CD4-positive, alpha-beta T cell treated with Interferon gamma for 1 hour (primary cell): ENCODE results near the gene BST1.
A peak's percentile ranks its signal among the peaks of the same experiment; 100 is the strongest.
"Not testable (repeated sequence)": the region's sequence is repeated elsewhere in the genome, so short reads cannot be mapped to it uniquely, and the experiment has no call there.

Source experiments
- DNase-seq: peaks from one replicate; pipeline ENCODE4 v3.0.0-alpha.2; 2020

BST1 gene

DNA sequence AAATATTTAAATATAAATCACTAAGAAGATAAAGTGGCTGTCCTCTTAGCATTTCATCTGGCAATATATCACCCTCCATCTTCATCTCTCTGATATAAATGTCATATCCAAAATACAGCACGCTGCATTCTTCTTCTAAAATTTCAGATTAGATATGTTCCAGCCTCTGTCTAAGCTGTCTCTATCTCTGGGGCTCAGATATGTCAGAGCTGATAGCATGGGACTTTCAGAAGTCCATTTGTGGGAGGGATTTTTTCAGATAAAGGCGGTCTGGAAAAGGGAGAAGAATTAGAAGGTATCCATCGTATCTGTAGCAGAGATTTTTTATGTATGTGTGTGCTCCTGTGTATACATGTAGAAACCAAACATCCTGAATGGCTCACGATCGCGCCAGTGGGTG lies 50.2 kb downstream of the BST1 start:
- no peak for DNase-seq

DNA sequence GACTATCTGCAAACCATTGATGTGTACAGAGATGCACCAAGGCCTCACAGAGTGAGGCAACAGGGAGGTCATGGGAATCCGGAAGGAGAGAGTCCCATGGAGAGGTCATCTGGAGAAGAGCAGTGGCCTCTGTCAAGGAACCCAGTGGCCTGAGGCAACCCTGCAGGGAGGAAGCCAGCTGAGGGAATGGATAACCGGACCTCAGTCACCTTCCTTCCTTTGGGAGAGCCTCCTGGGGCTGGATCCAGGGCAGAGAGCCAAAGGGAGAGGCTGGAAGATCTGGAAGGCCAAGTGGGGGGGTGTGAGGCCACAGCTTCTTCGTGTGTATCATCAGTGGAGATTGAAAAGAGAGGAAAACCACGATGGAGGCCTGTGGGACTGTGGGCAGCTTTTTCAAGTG lies 50.9 kb downstream of the BST1 start:
- no peak for DNase-seq

DNA sequence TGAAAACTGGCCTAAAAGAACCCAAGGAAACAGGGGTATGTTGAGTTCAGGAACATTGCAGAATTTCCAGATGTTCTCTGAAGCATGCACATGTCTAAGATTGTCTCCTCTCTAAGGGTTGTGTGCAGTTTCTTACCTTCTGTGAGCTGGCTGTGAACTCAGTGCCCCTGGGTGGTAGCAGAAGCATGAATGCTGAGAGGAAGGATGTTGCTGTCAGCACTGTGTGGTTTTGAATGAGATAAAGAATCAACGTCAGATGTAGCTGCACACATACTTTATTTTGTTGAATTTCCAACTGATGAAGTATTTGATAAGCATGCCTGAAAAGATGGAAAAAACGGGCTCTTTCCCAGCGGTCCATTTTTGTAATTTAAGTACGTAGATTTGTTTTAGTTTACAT lies 51.5 kb downstream of the BST1 start:
- DNase-seq, result peak; percentile 43

DNA sequence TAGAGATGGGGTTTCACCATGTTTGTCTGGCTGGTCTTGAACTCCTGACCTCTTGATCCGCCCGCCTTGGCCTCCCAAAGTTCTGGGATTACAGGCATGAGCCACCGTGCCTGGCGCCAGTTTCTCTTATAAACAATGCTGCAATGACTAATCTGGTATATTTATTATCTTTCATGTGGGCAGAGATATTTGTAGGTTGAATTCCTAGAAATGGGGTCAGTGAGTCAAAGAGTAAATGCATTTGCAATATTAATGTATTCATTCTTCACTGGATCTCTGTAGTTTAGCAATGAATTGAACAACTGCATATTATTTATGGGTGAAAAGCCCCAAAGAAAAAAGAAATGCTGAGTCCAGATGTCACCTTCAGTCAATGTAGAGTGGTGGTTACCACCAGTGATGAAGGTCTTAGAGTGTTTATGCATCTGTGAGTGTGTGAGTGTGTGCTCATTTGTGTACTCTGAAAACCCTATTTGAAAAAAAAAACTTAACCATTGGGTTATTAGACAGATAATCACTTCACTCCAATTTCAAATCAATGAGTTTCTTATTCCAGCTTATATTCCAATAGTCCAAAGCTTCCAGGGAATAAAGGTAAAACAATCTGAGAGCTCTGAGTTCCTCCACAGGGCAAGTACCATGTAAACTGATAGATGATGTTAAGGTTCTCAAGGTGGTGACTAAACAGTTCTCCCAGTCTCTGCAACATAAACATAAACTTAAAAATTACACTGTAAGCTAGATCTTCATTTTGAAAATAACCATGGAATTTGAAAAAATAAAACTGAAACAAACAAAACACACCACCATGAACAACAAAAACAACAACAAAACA lies 52.7 kb downstream of the BST1 start:
- no peak for DNase-seq

DNA sequence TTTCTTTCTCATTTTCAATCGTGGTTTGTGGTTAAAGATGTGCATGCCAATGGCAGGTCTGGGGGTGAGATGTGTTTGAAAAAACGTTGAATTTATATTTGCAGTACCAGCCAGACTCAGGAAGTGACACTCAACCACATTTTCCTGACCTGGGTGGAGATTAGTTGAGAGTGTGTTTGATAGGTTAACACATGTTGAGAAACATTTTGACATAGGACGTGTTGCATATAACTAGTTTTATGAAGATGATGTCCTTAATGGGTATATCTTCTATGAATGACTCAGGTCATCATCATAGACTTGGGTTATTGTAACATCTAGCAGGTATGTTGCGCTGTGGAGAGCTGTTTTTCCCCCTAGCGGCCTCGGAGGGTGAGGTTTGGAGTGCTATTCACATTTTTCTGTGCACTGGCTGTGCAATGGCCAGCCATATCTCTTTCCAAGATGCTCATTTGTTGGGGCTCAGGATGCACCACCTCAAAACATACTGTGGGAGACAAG lies 53.5 kb downstream of the BST1 start:
- peak; percentile 64 for DNase-seq

DNA sequence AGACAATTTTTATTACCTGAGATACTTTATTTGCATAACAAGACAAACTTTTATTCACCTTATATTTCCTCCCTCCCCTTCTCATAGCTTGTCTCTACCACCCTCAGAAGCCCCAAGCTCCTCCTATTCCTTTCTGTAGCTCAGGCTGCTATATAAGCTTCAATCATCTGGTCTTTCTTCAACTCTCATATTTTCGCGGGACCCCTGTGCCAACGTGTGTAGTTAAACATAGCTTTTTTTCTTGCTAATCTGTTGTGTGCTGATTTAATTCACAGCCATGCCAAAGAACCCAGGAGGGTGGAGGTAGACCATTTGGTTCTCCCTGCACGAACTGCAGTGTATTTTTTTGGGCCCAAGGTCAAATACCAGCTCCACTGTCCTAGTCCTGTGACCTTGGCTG lies 54.2 kb downstream of the BST1 start:
- DNase-seq, result no peak

DNA sequence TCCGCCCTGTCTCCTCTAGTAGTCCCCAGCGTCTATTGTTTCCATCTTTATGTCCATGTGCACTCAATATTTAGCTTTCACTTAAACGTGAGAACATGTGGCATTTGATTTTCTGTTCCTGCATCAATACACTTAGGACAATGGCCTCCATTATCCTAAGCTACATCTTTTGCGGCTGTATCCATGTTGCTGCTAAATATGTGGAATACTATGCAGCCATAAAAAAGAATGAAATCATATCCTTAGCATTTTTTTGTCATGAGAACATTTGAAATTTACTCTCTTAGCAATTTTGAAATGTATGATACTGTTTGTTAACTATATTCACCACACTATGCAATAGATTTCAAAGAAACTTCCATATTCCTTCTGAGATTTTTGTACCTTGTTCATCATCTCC lies 55.4 kb downstream of the BST1 start:
- DNase-seq, result no peak

DNA sequence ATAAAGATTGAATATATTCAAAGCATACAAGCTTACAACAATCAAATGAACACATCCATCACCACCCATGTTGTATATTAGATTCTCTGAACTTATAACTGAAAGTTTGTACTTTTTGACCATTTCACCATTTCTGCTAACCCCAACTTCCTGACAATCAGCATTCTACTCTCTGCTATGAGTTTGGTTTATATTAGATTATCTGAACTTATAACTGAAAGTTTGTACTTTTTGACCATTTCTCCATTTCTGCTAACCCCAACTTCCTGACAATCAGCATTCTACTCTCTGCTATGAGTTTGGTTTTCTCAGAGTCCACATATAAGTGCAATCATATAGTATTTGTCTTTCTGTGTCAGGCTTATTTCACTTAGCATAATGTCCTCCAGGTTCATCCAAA lies 59.6 kb downstream of the BST1 start:
- DNase-seq, result not testable (repeated sequence)

DNA sequence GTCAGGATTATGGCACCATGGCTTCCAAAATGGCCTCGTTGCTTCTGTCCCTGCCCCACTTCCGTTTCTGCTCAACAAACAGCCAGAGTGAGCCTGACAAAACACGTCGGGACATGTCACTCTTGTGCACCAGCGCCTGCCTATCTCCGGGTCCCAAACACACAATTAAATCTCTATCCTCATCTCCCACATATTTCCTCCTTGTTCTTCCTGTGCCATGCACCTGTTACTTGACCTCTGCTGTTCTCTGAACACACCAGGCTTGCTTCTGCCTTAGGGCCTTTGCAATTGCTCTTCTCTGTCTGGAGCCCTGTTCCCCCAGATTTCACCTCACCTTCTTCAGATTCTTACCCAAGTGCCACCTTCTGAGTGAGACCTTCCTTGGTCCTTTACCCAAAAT lies 62.5 kb downstream of the BST1 start:
- DNase-seq, result no peak

DNA sequence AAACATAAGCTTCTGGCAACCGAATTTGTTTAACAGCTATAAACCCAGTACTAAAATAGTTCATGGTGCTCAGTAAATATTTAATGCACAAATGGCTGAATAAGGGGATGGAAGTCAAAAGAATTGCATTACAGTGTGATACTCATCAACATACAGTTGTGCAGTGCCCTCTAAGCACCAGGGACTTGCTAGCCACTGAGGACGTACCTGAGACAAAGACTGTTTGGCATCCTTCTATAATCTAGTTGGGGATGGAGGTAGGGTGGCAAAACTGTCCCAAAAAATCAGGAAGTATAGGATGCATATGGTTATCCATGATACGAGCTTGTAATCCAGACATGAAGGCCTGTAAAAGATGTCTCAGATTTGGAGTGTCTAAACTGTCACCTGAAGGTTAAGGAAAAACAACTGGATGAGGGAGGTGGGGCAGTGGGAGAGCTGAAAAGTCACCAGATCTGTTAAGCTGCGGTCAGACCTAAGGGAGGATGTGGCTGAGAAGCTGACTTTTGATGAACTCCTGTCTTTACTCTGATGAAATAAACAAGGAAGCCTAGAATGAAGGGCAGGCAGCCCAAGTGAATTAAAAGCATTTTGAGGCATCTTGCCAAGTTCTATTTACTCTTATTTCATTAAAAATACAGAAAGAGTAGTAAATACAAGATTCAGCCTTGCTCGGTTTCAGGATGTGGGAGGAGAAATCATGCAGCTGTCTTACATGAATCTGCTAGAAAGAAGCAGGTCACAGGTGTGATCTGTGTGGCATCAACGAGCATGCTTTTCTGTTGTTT lies 63.2 kb downstream of the BST1 start:
- no peak for DNase-seq

DNA sequence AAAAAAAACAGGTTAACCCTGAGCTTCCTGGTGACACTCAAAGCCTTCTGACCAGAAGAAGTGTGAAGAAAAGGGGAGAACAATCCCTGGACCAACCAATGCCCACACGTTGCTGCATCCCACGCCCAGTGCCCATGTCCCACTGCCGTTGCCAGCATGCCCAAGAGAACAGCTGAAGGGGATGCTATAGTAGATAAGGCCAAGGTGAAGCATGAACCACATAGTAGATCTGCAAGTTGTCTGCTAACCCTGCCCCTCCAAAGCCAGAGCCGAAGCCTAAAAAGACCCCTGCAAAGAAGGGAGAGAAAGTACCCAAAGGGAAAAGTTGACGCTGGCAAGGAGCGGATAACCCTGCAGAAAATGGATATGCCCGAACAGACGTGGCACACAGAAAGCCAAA lies 64.0 kb downstream of the BST1 start:
- no peak for DNase-seq

DNA sequence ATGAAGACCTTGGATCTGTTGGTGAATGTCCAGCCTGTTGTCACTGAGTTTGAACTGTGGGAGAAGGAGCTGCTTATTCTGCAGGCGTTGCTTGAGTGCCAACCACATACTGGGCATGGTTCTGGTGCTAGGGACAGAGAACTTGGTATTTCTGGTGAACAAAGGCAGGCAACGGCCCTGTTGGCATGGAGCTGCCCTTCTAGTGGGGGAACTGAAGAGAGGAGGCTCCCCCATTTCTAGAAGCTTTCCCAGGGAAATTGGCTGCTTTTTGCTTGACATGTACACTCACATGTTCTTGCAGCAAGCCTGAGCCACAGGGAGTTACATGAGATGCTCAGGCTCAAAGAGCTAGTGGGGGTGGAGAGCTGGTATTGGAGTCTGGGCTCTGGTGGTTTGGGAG lies 66.3 kb downstream of the BST1 start:
- DNase-seq, result no peak

DNA sequence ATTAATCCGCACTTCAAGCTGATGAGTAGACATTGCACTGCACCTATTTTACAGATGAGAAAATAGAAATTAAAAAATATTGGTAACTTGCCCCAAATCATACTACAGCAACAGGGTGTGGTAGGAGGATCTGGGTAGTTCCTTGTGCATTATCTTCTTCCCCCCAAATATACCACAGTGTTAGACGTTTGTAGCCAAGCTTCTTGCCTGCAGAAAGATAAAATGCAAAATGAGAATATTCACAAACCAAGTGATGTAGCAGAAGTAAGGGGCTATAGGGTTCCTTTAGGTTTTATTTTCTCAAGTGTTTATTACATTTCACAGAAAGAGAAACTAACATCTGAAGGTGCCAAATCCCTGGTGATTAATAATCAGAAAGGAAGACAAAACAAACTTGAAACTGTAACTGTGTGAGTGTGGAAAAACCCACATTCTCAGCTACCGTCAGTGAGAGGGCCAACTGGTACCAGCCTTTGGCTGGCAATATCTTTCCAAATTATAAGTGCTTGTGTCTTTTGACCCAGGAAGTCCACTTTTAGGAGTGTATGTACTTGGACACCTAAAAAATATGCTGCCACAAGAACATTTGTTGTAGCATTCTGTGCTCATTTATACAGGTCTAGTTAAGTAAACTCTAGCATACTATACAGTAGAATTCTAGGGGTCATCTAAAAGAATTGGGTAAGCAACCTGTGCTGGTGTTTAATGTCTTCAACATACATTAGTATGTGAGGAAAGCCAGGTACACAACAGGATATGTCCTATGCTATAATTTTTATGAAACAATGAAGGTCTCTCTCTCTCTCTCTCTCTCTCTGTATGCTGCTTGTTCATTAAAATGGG lies 68.6 kb downstream of the BST1 start:
- no peak for DNase-seq

DNA sequence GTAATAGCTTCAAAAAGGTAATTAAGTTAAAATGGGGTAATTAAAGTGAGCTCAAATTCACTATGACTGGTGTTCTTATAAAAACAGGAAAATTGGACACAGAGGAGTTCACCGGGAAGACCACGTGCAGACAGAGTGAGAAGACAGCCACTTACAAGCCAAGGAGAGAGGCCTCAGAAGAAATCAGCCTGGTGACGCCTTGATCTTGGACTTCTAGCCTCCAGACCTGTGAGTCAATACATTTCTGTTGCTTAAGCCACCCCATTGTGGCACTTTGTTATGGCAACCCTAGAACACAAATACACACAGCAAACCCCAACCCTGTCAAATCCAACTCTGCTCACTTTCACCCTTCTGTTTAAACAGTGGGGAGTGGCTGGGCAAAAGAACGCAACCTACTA lies 71.2 kb downstream of the BST1 start:
- DNase-seq, result peak; percentile 16

DNA sequence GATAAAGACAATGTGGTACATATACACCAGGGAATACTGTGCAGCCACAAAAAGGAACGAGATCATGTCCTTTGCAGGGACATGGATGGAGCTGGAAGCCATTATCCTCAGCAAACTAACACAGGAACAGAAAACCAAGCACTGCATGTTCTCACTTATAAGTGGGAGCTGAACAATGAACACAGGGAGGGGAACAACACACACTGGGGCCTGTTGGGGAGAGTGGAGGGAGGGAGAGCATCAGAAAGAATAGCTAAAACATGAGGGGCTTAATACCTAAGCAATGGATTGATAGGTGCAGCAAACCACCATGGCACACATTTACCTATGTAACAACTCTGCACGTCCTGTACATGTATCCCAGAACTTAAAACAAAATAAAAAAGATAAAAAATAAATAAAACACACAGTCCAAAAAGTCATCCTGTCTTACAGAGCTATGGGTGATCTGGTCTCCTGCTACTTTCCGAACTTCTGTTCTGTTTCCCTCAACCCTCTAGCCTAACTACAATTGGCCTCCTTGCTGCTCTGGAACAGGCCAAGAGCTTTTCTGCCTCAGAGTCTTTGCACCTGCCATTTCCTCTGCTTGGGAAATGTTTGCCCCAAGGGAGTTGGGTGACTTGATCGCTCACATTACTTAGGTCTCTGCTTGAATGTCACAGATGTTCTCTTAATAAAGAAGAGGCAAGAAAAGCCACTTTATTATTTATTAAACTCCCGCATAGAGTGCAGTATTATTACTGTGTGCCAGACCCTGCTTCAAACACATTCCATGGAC lies 74.2 kb downstream of the BST1 start:
- no peak for DNase-seq

DNA sequence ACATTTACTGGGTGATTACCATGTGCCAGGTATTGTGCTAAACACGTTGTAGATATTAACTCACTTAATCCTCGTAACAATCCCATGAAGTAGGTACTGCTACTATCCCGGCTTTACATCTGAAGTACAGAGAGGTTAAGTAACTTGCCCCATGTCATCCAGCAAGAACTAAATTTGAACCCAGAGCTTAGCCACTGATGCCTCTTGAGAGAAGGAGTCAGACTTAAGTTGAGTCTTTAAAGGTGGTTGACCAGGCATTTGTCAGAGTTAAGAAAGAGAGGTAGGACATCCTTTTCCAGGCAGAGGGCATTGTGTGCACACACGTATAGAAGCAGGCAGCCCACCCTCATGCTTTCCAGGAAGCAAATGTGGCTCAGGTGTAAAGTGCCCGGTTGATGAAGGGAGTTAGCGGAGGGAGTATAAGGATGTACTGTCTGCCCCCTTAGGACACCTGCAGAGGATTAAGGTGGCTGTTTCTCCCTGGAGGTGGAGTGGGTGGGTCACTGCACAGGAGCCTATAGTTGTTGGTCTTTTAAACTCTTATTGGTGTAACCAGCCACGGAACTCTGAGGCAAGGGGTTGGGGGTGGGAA lies 74.9 kb downstream of the BST1 start:
- no peak for DNase-seq

DNA sequence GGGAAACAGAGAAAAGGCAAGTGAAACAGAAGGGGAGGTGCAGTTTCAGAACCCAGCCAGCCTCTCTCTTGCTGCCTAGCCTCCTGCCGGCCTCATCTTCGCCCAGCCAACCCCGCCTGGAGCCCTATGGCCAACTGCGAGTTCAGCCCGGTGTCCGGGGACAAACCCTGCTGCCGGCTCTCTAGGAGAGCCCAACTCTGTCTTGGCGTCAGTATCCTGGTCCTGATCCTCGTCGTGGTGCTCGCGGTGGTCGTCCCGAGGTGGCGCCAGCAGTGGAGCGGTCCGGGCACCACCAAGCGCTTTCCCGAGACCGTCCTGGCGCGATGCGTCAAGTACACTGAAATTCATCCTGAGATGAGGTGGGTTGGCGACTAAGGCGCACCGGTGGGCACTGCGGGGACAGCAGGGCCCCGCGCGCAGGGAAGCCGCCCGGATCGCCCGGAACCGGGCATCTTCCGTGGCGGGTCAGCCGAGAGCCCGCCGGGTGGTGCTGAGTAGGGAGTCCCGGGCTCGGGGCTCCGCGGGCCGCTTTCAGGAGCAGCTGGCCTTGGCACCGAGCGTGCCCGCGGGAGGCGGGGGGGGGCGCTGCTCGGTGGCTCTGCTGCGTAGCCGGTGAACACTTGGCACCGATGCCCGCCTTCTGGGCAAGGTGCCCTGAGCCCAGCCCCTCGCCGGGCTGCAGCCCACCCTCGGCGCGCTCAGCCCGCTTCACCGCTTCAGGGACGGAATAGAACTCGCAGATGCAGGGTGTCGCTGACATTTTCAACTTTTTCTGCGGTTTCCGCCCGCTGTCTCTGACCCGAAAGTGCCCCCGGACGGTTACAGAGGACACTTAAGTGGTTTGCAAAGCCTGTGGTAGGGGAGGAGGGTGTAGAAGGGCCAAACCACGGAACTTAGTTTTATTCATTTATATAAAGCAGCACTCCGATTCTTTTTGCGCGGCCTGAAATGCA lies 75.7 kb downstream of the BST1 start, which contains the start of gene CD38:
TSS of gene CD38 (plus strand) at position 40 of the 953 bp plus-strand sequence. CDS start at position 127, 87 bp downstream.
- peak; percentile 50 for DNase-seq

DNA sequence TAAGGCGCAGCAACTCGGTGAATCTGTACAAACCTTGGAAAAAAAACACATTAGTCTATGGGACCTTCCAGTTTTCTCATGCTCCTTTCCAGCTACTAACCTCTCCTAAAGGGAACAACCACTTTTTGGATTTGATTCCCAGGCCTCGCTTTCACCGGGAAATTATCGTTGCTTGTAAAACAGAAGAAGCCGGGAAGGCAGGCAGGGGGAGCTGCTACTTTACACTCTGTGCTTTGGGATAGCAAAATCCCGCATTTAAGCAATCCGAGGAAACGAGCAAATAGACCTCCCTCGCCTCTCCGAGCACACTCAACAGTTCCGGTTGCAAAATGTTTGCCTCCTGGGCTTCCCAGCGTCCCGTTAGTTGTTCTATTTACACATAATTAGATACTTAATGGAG lies 76.4 kb downstream of the BST1 start:
- DNase-seq, result no peak

DNA sequence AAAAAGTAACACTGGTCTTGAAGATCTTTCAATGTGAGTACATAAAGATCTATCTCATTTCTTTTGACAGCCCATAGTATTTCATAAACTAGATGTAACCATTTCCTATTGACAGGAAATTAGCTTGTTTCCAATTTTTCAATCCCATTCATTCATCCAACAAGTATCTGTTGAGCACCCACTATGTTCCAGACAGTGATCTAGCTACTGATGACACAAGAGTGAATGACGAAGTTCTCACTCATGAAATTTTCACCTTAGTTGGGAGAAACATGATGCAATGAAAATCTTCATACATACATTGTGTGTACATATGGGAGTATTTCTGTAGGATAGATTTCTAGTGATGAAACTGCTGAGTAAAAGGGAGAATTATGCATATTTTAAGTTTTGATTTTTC lies 76.9 kb downstream of the BST1 start:
- DNase-seq, result no peak

DNA sequence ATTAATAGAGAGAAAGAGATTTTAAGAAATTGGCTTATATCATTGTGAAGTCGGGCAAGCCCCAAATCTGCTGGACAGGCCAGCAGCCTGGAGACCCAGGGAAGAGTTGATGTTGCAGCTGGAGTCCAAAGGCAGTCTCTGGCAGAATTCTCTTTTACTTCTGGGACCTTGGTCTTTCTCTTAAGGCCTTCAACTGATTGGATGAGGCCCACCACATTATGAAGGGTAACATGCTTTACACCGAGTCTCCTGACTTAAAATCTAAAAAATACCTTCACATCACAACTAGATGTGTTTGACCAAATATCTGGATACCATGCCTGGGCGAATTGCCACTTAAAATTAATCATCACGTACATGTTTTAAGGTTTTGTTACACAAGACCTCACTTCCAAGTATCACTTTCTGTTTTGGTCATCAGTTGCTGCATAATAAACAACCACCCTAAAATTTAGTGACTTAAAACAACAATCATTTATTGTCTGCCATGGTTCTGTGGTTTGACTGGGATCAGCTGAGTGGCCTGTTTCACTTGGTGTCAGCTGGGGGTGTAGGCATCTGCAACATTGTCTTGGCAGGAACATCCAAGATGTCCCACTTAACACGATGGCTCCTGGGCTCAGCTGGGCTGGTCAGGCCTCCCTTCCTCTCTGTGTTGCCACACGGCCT lies 78.7 kb downstream of the BST1 start:
- no peak for DNase-seq
